ENCODE data around the gene MAN1C1. TPM values are rescaled to one million over a fixed set of nuclear protein-coding genes. Genes with fewer than 3 reads are reported as not detected.
A peak's percentile ranks its signal among the peaks of the same experiment; 100 is the strongest.

The MAN1C1 gene
- total RNA-seq, 4 donors from 2014 or later: 5.0 to 31.1 (median 7.9) TPM

DNA sequence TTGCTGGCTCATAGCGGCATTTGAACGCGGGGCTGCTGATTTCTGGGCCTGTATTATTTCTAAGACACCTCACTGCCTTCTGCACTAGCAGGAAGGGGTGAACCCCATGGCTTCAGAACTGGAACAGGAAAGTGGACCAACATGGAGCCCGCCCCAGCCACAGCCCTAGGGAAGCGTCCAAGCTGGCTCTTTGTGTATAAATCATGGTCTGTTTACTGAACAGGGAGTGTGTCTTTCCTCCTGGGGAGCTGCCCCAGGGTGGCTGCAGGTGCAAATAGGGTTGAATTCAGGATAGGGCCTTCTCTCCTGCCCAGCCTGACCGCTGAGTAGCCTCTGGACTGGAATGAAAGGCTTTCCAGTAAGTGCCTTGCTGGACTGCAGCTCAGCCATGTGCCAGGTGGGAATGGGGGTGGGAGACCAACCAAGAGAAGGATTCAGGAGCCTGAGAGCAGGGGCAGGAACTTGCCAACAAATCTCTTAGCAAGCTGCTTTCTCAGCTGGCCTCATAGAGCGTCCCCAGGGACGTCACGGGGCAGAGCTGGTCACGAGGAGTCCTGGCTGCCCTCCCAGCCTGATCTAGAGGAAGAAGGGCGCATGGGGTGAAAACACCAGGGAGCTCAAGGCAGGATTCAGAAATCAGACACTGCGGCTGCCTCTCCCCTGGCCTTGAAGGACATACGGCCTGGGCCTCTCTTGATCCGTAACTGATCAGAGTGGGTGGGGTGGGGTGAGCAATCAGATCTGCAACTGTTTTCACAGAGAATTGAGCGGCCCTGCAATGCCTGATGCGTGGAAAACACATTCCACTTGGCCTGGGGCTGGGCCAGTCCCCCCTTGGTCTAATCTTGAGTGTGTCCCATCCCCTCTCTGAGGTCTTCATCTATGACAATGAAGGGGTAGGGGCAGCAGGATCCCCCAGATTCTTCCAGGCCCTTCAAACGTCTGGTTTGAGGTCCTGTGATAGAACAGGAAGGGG is 126.9 kb downstream of the MAN1C1 start:
- no peak overlapping the region for H3K4me3 ChIP-seq
- no peaks in the 10 kb centered on the region for H3K9me3 ChIP-seq
- intact Hi-C loops (cut with DNase I; ENCODE audit: low total_unique reads): loop anchor here (10.0 kb wide), 1 partner anchor 129 kb away; the partner anchor contains the start of gene MAN1C1
- H3K27me3 ChIP-seq: no peaks in the 10 kb centered on the region
- DNase-seq: peak; percentile 87
- no peaks in the 10 kb centered on the region for H3K36me3 ChIP-seq
- TF ChIP-seq CTCF (IDR thresholded peaks at IDR 0.05) (no peak), POLR2A (IDR thresholded peaks at IDR 0.05) (no peak)
- peaks cover 12 to 23% of the 10 kb centered on the region in 2 donors for H3K4me1 ChIP-seq
- H3K27ac ChIP-seq: peak overlapping the region; percentile 91 to 95

GRCh38 chr1:25744140-25744581 is 127.6 kb downstream of the MAN1C1 start:
- Histone ChIP-seq H3K4me1 (peaks cover 12 to 23% of the 10 kb centered on the region in 2 donors), H3K9me3 (no peaks in the 10 kb centered on the region), H3K4me3 (no peak overlapping the region), H3K27me3 (no peaks in the 10 kb centered on the region), H3K27ac (peak overlapping the region; percentile 91 to 95), H3K36me3 (no peaks in the 10 kb centered on the region)
- peak; percentile 80 to 86 for DNase-seq
- peak; percentile 69 to 73 (median 70) for TF ChIP-seq CTCF (IDR thresholded peaks at IDR 0.05)
- TF ChIP-seq POLR2A (IDR thresholded peaks at IDR 0.05): no peak
- intact Hi-C loops (cut with DNase I; ENCODE audit: low total_unique reads): loop anchor here (10.0 kb wide), 1 partner anchor 129 kb away; the partner anchor contains the start of gene MAN1C1

DNA sequence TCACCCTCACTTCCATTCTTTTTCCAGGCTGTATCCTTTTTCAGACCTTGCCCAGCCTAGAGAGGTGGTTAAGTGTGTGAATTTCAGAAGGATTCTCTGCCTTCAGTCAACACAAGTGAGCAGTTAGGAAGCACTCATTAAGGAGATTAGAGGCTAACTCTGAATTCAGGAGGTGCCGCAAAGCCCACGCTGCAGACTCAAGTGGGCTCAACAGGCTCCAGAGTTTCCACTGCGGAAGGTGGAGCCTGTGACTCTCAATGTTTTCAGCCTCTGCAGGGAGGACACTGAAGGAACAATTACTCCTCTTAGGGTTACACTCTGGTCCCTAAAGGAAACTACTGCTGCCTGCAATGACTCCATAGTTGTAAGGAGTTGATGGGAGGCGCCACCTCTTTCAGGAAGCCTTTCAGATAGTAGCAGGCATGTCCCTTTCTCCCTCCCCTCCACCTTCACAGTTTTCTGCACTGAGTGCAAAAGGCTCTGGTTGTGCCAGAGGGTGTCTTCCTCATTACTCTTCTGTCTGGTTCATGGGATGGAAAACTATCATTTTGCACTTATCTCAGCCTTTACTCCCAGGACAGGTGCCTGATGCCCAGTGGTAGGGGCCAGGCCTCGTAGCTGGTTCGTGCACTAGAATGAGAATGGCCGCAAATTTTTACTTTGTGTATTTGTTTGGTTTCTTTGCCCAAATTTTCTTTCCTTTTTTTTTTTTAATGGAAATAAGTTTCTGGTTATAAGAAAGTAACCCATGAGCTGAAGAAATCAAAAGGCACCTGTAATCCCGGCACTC is 128.2 kb downstream of the MAN1C1 start:
- TF ChIP-seq CTCF (IDR thresholded peaks at IDR 0.05) (no peak), POLR2A (IDR thresholded peaks at IDR 0.05) (no peak)
- no peak for DNase-seq
- H3K36me3 ChIP-seq: no peaks in the 10 kb centered on the region
- intact Hi-C loops (cut with DNase I; ENCODE audit: low total_unique reads): loop anchor here (10.0 kb wide), 1 partner anchor 130 kb away; the partner anchor contains the start of gene MAN1C1
- H3K27ac ChIP-seq: peak overlapping the region; percentile 91 to 95
- no peaks in the 10 kb centered on the region for H3K9me3 ChIP-seq
- no peaks in the 10 kb centered on the region for H3K27me3 ChIP-seq
- H3K4me1 ChIP-seq: peaks cover 12 to 23% of the 10 kb centered on the region in 2 donors
- H3K4me3 ChIP-seq: no peak overlapping the region

DNA sequence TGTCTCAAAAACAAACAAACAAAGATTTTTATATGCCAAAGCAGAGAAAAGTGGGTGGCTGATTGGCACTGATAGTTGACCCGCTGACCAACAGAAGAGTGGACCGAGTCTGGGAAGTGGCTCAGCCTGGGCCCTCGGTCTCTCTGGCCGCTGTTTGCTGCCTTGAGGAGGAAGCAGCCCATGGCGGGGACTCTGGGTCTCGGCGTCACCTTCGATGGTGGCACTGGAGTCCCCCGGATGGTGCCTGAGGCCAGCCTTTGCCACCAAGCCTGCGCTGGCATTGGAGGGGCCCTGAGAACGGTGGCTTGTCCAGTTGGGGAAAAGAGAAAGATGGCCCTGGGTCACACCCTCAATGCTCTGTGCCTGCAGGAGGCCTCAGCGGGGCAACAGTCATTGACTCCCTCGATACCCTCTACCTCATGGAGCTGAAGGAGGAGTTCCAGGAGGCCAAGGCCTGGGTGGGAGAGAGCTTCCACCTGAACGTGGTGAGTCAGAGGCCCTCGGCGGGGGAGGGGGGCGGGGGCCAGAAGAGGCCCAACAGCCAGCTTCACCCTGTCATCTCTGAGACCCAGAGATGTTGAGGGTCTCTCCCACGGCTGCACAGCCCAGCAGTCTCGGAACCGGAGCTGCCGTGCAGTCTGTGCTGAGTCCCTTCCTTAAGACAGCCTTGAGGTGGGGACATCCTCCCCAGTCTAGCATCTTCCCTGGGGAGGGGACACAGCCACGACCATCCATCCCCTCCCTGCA is 129.9 kb downstream of the MAN1C1 start:
- intact Hi-C loops (cut with DNase I; ENCODE audit: low total_unique reads): loop anchor here (10.0 kb wide), 1 partner anchor 132 kb away; the partner anchor contains the start of gene MAN1C1
- DNase-seq: no peak
- peaks cover 12 to 23% of the 10 kb centered on the region in 2 donors for H3K4me1 ChIP-seq
- H3K4me3 ChIP-seq: no peak overlapping the region
- no peaks in the 10 kb centered on the region for H3K9me3 ChIP-seq
- H3K36me3 ChIP-seq: no peaks in the 10 kb centered on the region
- no peak overlapping the region for H3K27ac ChIP-seq
- no peak for TF ChIP-seq POLR2A (IDR thresholded peaks at IDR 0.05)
- no peak for TF ChIP-seq CTCF (IDR thresholded peaks at IDR 0.05)
- H3K27me3 ChIP-seq: no peaks in the 10 kb centered on the region

Measured in uterus (tissue), 4 donors.